D721Med (cell line): ENCODE results near the gene NACA2.

ENCODE experiments used
- DNase-seq: peaks from one replicate; pipeline ENCODE4 v3.0.0; 2011; ENCODE audit warnings: low spot score; ENCODE audit not compliant: insufficient read length
- FAIRE-seq: peaks from 2 replicates; lab custom pipeline; 2011; peaks lifted over from hg19 to GRCh38; lab: Jason Lieb, UNC
- TF ChIP-seq, protein P1 (sequence below): IDR thresholded peaks from 2 replicates; pipeline ENCODE4 v1.5.1; 2012; ENCODE audit warnings: mild to moderate bottlenecking, control low read depth; ENCODE audit not compliant: insufficient read depth; ENCODE audit errors: missing control alignments

NACA2 gene

DNA sequence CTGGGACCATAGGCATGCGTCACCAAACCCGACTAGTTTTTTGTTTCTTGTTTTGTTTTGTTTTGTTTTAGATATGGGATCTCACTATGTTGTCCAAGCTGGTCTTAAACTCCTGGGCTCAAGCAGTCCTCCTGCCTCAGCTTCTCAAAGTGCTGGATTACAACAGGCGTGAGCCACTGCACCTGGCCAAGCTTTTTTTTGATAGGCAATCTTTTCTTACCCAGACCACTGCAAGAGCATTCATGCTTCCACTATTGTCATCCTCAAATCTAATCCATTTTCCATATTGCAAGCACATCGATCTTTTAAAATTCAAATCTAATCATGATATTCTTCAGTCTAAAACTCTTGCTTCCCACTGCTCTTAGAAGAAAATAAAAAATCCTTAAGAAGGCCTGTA is 10.3 kb upstream of the NACA2 start:
- TF ChIP-seq, protein P1, sequence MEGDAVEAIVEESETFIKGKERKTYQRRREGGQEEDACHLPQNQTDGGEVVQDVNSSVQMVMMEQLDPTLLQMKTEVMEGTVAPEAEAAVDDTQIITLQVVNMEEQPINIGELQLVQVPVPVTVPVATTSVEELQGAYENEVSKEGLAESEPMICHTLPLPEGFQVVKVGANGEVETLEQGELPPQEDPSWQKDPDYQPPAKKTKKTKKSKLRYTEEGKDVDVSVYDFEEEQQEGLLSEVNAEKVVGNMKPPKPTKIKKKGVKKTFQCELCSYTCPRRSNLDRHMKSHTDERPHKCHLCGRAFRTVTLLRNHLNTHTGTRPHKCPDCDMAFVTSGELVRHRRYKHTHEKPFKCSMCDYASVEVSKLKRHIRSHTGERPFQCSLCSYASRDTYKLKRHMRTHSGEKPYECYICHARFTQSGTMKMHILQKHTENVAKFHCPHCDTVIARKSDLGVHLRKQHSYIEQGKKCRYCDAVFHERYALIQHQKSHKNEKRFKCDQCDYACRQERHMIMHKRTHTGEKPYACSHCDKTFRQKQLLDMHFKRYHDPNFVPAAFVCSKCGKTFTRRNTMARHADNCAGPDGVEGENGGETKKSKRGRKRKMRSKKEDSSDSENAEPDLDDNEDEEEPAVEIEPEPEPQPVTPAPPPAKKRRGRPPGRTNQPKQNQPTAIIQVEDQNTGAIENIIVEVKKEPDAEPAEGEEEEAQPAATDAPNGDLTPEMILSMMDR, result no peak
- DNase-seq (no peak), FAIRE-seq (no peak)

DNA sequence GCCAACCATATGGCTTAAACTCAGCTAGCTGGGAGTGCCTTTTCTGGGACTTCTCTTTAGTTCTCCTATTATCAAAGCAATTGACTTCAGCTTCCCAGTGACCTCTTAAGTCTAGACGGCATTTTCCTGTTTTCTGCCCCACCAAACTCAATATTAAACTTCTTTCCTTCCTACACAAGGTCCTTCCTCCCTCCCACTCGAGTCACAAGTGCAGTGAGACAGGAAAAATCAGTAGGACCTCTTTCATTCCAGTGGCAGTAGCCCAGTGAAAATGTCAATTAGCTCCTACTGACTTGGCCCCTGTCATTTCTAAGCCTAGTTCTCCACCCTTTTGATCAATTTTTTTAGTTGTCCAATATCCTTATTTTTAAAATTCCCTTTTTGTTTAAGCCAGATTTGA is 9.6 kb upstream of the NACA2 start:
- FAIRE-seq, result no peak
- TF ChIP-seq, protein P1, result no peak
- no peak for DNase-seq

DNA sequence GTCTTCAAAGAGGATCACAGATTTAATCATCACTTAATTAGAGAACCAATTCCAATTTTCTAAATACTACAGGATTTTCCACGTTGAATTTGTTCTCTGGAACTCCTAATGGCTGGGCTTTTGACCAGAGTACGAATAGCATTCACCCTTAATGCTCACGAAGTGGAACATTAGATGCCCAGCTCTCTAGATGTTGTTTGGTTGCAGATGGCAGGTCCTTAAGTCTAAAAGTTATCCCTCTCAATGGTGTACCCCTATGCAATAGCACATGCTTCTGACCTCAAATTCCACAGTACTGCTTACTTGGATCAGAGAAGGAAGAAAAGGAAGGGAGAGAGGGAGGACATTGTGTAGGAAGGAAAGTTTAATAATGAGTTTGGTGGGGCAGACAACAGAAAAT is 8.6 kb upstream of the NACA2 start:
- DNase-seq (no peak), FAIRE-seq (no peak)
- TF ChIP-seq, protein P1, result no peak

DNA sequence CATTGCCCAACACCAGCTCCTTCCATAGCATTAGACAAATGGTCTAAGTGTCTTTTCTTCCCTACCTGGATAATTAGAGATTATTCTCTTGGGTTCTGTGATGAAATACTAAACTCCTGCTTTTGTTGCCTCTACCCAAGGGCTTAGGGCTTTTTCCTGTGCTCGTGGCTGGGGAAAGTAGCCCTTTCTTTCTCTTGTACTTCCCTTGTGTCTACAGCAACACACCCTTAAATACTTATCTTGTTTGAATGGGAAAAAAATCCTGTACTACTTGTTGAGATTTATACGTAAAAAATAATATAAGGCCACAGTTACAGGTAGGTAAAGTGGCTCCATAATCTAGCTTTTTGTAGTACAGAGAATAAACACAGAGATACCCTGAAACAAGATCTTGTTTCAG is 7.0 kb upstream of the NACA2 start:
- DNase-seq, result no peak
- no peak for FAIRE-seq
- TF ChIP-seq, protein P1, result no peak

DNA sequence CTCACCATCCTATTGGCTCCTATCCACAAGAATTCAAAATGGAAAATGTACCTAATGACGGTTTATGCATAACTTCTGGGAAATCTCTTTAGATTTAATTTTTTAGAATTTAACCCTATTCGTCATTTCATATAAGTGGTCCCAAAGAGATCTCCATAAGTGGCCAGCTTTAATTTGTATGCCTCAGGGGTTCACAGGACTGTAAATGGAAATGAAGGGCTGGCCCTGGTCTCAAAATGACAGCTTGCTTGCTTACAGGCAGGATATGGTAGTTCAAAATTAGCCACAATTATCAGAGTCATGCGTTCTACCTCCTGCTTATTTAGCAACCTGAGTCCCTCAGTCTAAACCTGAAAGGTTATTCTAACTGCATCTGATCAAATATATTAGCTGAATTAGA is 6.6 kb upstream of the NACA2 start:
- TF ChIP-seq, protein P1, result no peak
- FAIRE-seq, result no peak

DNA sequence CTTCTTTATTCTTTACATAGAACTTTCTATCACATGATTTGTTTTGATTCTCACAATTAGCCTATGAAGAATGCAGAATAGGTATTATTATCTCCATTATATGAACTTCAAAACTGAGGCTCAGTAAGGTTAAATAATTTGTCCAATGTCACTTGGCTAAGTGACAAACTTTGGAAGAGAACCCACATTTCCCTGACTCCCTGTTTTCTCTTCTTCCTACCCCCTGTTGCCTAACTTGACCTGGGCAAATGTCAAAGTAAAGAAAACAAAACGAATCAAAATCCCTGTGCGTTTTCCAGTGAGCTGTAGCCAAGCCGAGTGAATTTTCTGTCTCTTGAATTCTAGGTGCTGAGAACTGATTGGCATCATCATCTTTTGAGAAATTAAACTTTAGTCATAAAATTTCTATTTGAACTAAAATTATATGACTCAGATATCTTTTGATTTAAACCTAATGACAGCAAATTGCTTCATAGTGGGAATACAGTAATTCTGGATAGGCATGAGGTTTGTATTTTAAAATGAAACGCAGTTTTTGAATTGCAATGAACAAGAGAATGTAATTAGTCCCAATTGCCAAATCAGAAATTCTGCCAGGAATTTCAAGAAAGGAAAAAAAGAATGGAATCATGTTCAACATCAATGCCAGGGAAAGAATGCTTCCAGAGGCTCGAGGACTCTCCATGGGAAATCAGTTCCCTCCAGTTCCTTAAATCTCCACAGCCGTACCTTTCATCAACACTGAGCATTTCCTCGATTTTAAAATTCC is 4.6 kb upstream of the NACA2 start:
- TF ChIP-seq, protein P1, result no peak
- DNase-seq (no peak), FAIRE-seq (no peak)

More for the DNA sequence above, 6.6 kb upstream of the NACA2 start:
- DNase-seq, result no peak

DNA sequence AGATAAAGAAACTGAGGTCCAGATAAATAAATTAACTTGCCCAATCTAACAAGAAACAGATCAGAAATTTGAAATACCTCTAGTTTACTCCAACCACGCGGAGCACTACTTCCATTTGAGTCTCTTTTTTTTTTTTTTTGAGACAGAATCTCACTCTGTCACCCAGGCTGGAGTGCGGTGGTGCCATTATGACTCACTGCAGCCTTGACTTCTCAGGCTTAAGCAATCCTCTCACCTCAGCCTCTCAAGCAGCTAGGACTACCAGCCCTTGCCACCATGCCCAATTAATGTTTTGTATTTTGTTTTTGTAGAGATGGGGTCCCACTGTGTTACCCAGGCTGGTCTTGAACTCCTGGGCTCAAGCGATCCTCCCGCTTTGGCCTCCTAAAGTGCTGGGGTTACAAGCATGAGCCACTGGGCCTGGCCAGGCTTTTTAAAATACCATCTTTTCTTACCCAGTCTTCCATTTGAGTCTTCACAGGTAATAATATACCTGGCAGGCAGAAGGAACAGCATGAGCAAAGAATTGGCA is 3.3 kb upstream of the NACA2 start:
- TF ChIP-seq, protein P1, result no peak
- DNase-seq (no peak), FAIRE-seq (no peak)
